Measurements from ENCODE around the gene ZNF239.
"Not testable (repeated sequence)": the region's sequence is repeated elsewhere in the genome, so short reads cannot be mapped to it uniquely, and the experiment has no call there.

The ZNF239 gene

DNA sequence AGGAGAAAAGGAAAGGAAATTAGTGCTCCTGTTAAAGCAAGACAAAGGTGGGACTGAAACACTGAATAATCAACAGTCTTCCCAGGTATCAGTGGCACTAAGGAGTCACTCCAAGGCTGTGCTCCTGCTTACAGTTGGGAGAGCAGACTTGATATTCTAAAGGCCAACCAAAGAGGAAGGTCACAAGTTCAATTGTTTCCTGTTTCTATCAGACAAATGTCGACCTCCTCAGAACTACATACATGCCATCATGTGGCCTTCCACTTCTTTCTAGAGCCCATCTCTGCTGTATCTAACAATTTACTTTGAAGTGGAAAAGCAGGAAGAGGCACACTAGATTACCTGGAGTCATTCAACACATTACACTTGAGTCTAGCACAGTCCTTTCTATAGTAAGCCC is 3.4 kb downstream of the ZNF239 start:
- H3K27me3 ChIP-seq (ENCODE audit: insufficient read depth, low read length), result no peaks in the 10 kb centered on the region
- H3K4me3 ChIP-seq (ENCODE audit: low read depth, low read length), result no peak overlapping the region
- no peak overlapping the region for H3K23ac ChIP-seq (ENCODE audit: low read length)

DNA sequence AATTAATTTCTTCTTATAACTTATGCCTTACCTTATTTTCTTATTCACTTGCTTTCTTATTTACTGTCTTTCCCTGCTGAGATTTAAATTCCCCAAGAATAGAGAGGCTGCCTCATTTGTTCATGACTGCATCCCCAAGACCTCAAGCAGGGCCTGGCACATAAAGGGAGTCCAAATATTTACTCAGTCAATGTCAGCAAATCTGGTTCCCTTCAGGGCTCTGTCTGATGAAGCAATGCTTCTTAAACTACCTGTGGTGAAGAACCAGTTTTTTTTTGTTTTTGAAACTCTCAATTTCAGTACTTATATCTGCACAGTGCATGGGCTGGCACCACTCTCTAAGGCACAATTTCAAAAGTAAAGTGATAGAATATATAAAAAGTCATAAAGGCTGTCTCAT is 4.7 kb downstream of the ZNF239 start:
- Histone ChIP-seq H2BK5ac (ENCODE audit: low read depth, low read length, poor library complexity) (no peak overlapping the region), H3K23ac (ENCODE audit: low read length) (no peak overlapping the region), H3K18ac (ENCODE audit: low read length) (no peak overlapping the region), H3K9ac (ENCODE audit: low read length) (no peak overlapping the region), H3K14ac (ENCODE audit: low read length) (no peak overlapping the region), H3K4me1 (ENCODE audit: control insufficient read depth in 1 of 2, insufficient read depth in 2 of 2, low read length in 2 of 2) (peaks cover 0 to 10% of the 10 kb centered on the region in 2 experiments), H3K4me2 (ENCODE audit: low read length) (no peak overlapping the region), H4K91ac (ENCODE audit: low read depth, low read length) (no peak overlapping the region), H3K79me1 (ENCODE audit: low read length) (peaks cover 6% of the 10 kb centered on the region), H3K4ac (ENCODE audit: low read depth, low read length) (no peak overlapping the region), H3K9me3 (ENCODE audit: insufficient read depth, low read depth, low read length) (peaks cover 2% of the 10 kb centered on the region), H3K36me3 (ENCODE audit: control insufficient read depth in 1 of 2, insufficient read depth in 2 of 2, low read length in 2 of 2) (no peaks in the 10 kb centered on the region), H3K27me3 (ENCODE audit: insufficient read depth, low read length) (no peaks in the 10 kb centered on the region), H3K27ac (ENCODE audit: low read depth, low read length) (no peak overlapping the region), H3K4me3 (ENCODE audit: low read depth, low read length) (no peak overlapping the region), H4K8ac (ENCODE audit: low read depth, low read length) (no peak overlapping the region), H2BK120ac (ENCODE audit: insufficient read depth, low read length, poor library complexity) (no peak overlapping the region), H3K79me2 (ENCODE audit: control insufficient read depth, insufficient read depth, low read length, poor library complexity) (no peaks in the 10 kb centered on the region), H2AFZ (ENCODE audit: insufficient read depth, low read length, poor library complexity) (no peak overlapping the region), H2BK12ac (ENCODE audit: low read length) (no peak overlapping the region), H4K12ac (ENCODE audit: low read depth, low read length) (no peak overlapping the region), H2AK5ac (ENCODE audit: low read length) (no peak overlapping the region)
- no peak for DNase-seq

More for the DNA sequence above, 3.4 kb downstream of the ZNF239 start:
- no peak overlapping the region for H4K8ac ChIP-seq (ENCODE audit: low read depth, low read length)
- no peaks in the 10 kb centered on the region for H3K79me2 ChIP-seq (ENCODE audit: control insufficient read depth, insufficient read depth, low read length, poor library complexity)
- H3K9ac ChIP-seq (ENCODE audit: low read length), result no peak overlapping the region
- H2BK5ac ChIP-seq (ENCODE audit: low read depth, low read length, poor library complexity), result no peak overlapping the region
- H3K27ac ChIP-seq (ENCODE audit: low read depth, low read length), result no peak overlapping the region
- H3K36me3 ChIP-seq (ENCODE audit: control insufficient read depth in 1 of 2, insufficient read depth in 2 of 2, low read length in 2 of 2), result no peaks in the 10 kb centered on the region
- no peak overlapping the region for H3K18ac ChIP-seq (ENCODE audit: low read length)
- no peak overlapping the region for H3K4me2 ChIP-seq (ENCODE audit: low read length)
- H4K12ac ChIP-seq (ENCODE audit: low read depth, low read length), result no peak overlapping the region
- H3K4ac ChIP-seq (ENCODE audit: low read depth, low read length), result no peak overlapping the region
- no peak overlapping the region for H2AFZ ChIP-seq (ENCODE audit: insufficient read depth, low read length, poor library complexity)
- peaks cover 0 to 10% of the 10 kb centered on the region in 2 experiments for H3K4me1 ChIP-seq (ENCODE audit: control insufficient read depth in 1 of 2, insufficient read depth in 2 of 2, low read length in 2 of 2)
- no peak overlapping the region for H3K14ac ChIP-seq (ENCODE audit: low read length)
- H3K9me3 ChIP-seq (ENCODE audit: insufficient read depth, low read depth, low read length), result peaks cover 2% of the 10 kb centered on the region
- H2BK12ac ChIP-seq (ENCODE audit: low read length), result no peak overlapping the region
- no peak overlapping the region for H2BK120ac ChIP-seq (ENCODE audit: insufficient read depth, low read length, poor library complexity)
- peaks cover 6% of the 10 kb centered on the region for H3K79me1 ChIP-seq (ENCODE audit: low read length)
- WGBS (ENCODE audit: extremely low coverage, insufficient coverage, insufficient read length), result no CpG with 5 or more reads among the region's 1 CpG
- no peak for DNase-seq
- no peak overlapping the region for H2AK5ac ChIP-seq (ENCODE audit: low read length)
- H4K91ac ChIP-seq (ENCODE audit: low read depth, low read length), result no peak overlapping the region

DNA sequence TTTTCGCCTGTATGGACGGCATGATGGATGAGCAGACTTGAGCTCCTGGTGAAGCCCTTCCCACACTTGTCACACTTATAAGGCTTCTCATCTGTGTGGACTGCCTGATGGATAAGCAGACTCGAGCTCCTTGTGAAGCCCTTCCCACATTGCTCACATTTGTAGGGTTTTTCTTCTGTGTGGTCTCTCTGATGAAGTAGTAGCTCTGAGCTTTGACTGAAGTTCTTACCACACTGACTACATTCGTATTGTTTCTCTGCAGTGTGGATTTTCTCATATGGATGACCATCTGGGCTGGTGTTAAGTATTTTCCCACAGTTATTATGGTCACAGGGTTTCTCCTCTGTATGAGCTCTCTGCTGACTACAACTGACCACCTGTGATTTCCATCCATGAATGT is 17.2 kb downstream of the ZNF239 start:
- no CpG with 5 or more reads among the region's 4 CpGs for WGBS (ENCODE audit: extremely low coverage, insufficient coverage, insufficient read length)
- Histone ChIP-seq H3K27me3 (ENCODE audit: insufficient read depth, low read length) (no peaks in the 10 kb centered on the region), H2AK5ac (ENCODE audit: low read length) (no peak overlapping the region), H3K4me1 (ENCODE audit: control insufficient read depth in 1 of 2, insufficient read depth in 2 of 2, low read length in 2 of 2) (no peaks in the 10 kb centered on the region), H2BK5ac (ENCODE audit: low read depth, low read length, poor library complexity) (no peak overlapping the region), H4K12ac (ENCODE audit: low read depth, low read length) (no peak overlapping the region), H3K36me3 (ENCODE audit: control insufficient read depth in 1 of 2, insufficient read depth in 2 of 2, low read length in 2 of 2) (peaks cover 5 to 7% of the 10 kb centered on the region in 2 experiments), H3K9me3 (ENCODE audit: insufficient read depth, low read depth, low read length) (peaks cover 11% of the 10 kb centered on the region), H3K79me2 (ENCODE audit: control insufficient read depth, insufficient read depth, low read length, poor library complexity) (no peaks in the 10 kb centered on the region), H3K4ac (ENCODE audit: low read depth, low read length) (no peak overlapping the region), H4K8ac (ENCODE audit: low read depth, low read length) (no peak overlapping the region), H2BK12ac (ENCODE audit: low read length) (no peak overlapping the region), H3K9ac (ENCODE audit: low read length) (no peak overlapping the region), H3K4me2 (ENCODE audit: low read length) (no peak overlapping the region), H3K79me1 (ENCODE audit: low read length) (no peaks in the 10 kb centered on the region), H3K4me3 (ENCODE audit: low read depth, low read length) (no peak overlapping the region), H3K14ac (ENCODE audit: low read length) (no peak overlapping the region), H3K27ac (ENCODE audit: low read depth, low read length) (no peak overlapping the region), H2AFZ (ENCODE audit: insufficient read depth, low read length, poor library complexity) (no peak overlapping the region), H2BK120ac (ENCODE audit: insufficient read depth, low read length, poor library complexity) (no peak overlapping the region), H3K18ac (ENCODE audit: low read length) (no peak overlapping the region), H3K23ac (ENCODE audit: low read length) (no peak overlapping the region), H4K91ac (ENCODE audit: low read depth, low read length) (no peak overlapping the region)
- DNase-seq, result no peak

DNA sequence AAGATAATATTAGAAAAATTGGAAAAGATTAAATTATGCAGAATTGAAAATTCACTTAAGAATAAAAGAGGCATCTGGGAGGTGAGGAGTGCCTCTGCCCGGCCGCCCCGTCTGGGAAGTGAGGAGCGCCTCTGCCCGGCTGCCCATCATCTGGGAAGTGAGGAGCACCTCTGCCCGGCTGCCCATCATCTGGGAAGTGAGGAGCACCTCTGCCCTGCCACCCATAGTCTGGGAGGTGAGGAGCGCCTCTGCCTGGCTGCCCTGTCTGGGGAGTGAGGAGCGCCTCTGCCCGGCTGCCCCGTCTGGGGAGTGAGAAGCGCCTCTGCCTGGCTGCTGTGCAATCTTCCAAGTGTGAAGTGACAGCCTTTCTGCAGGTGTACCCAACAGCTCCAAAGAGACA is 30.7 kb downstream of the ZNF239 start:
- H3K27me3 ChIP-seq (ENCODE audit: insufficient read depth, low read length); H3K4me3 ChIP-seq (ENCODE audit: low read depth, low read length); H2AFZ ChIP-seq (ENCODE audit: insufficient read depth, low read length, poor library complexity); H3K23ac ChIP-seq (ENCODE audit: low read length); DNase-seq; H3K4me2 ChIP-seq (ENCODE audit: low read length); H3K36me3 ChIP-seq (ENCODE audit: control insufficient read depth in 1 of 2, insufficient read depth in 2 of 2, low read length in 2 of 2); H3K79me1 ChIP-seq (ENCODE audit: low read length); H3K18ac ChIP-seq (ENCODE audit: low read length); H3K4ac ChIP-seq (ENCODE audit: low read depth, low read length); H4K8ac ChIP-seq (ENCODE audit: low read depth, low read length); H2AK5ac ChIP-seq (ENCODE audit: low read length); H3K4me1 ChIP-seq (ENCODE audit: control insufficient read depth in 1 of 2, insufficient read depth in 2 of 2, low read length in 2 of 2); H3K79me2 ChIP-seq (ENCODE audit: control insufficient read depth, insufficient read depth, low read length, poor library complexity); H4K12ac ChIP-seq (ENCODE audit: low read depth, low read length); H3K14ac ChIP-seq (ENCODE audit: low read length); H3K9ac ChIP-seq (ENCODE audit: low read length); H2BK12ac ChIP-seq (ENCODE audit: low read length); H3K27ac ChIP-seq (ENCODE audit: low read depth, low read length); H2BK120ac ChIP-seq (ENCODE audit: insufficient read depth, low read length, poor library complexity); H4K91ac ChIP-seq (ENCODE audit: low read depth, low read length); H2BK5ac ChIP-seq (ENCODE audit: low read depth, low read length, poor library complexity): not testable (repeated sequence)
- H3K9me3 ChIP-seq (ENCODE audit: insufficient read depth, low read depth, low read length), result peaks cover 13% of the 10 kb centered on the region
- no CpG with 5 or more reads among the region's 11 CpGs for WGBS (ENCODE audit: extremely low coverage, insufficient coverage, insufficient read length)
